ENCODE results near the gene TMEM30A.

DNA sequence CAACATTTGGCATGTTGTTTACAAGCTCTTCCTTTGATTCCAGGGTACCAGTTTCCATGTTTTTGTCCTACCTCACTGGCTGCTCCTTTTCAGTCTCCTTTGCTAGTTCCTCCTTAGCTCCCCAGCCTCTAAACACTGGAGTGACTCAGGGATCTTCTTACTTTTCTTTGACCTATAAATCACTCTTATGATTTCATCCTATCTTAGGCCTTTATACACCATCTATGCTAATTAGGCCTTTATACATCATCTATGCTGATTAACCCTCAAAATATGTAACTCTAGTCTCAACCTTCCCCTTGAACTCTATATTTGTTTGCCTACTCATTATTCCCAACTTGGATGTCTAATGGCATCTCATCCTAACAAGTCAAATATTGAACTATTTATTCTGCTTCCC is 9.5 kb downstream of the TMEM30A start:
- TF ChIP-seq CTCF (IDR thresholded peaks at IDR 0.05; ENCODE audit: low read depth, low read length, missing input control) (no peak), RAD21 (IDR thresholded peaks at IDR 0.05) (no peak), TAF1 (conservative IDR thresholded peaks at IDR 0.05) (no peak)

All from liver (tissue), 3 donors.